Body of pancreas (tissue), 4 donors: ENCODE results near the gene RMI2.

Experiments used
- CTCF ChIP-seq, 7 experiments: fragments of 450-650 bp in 4 of 7; fragments of 200-600 bp in 3 of 7; sonication (generic) in 3 of 7; IDR thresholded peaks; one replicate each; pipeline ENCODE4 v1.5.1; 2016 to 2019; ENCODE audit warnings: antibody characterized with exemption in 7 of 7
- POLR2A ChIP-seq, 3 donors: fragments of 450-650 bp; IDR thresholded peaks; one replicate each; pipeline ENCODE4 v1.6.1; 2016; ENCODE audit warnings: antibody characterized with exemption in 3 of 3, mild to moderate bottlenecking in 2 of 3

- TF ChIP-seq CTCF (IDR thresholded peaks at IDR 0.05): no peak
- TF ChIP-seq POLR2A (IDR thresholded peaks at IDR 0.05): no peak
Measured at GRCh38 chr16:11379420-11379819, 34.2 kb downstream of the RMI2 start.
